Effector memory CD8-positive, alpha-beta T cell (primary cell): ENCODE results near the gene FGF19.

Experiments used
- ATAC-seq: fragments of 150-1000 bp; cut with Tn5 transposase; replicated peaks from 2 replicates; pipeline ENCODE4 v1.10.0; 2021; ENCODE audit warnings: mild to moderate bottlenecking, moderate library complexity
- DNase-seq, 3 experiments: peaks; one replicate each; pipeline ENCODE4 v3.0.0; 2021
- H3K27ac Mint-ChIP-seq, 2 donors: one replicate each; pipeline ENCODE4 v1.8.0; 2022; ENCODE audit warnings: mild to moderate bottlenecking in 2 of 2, mixed read lengths in 2 of 2, moderate library complexity in 2 of 2
- H3K27me3 Mint-ChIP-seq, 2 donors: one replicate each; pipeline ENCODE4 v1.8.0; 2022; ENCODE audit warnings: mixed read lengths in 2 of 2
- H3K36me3 Mint-ChIP-seq: one replicate; pipeline ENCODE4 v1.8.0; 2022; ENCODE audit warnings: mild to moderate bottlenecking, moderate library complexity, mixed read lengths; ENCODE audit not compliant: insufficient read depth
- H3K4me1 Mint-ChIP-seq, 2 donors: one replicate each; pipeline ENCODE4 v1.8.0; 2022; ENCODE audit warnings: low read depth in 2 of 2, mixed read lengths in 2 of 2
- H3K4me3 Mint-ChIP-seq, 2 donors: one replicate each; pipeline ENCODE4 v1.8.0; 2022; ENCODE audit warnings: mild to moderate bottlenecking in 2 of 2, mixed read lengths in 2 of 2, moderate library complexity in 2 of 2
- H3K9me3 Mint-ChIP-seq, 2 donors: one replicate each; pipeline ENCODE4 v1.8.0; 2022; ENCODE audit warnings: mixed read lengths in 2 of 2
- total RNA-seq, 9 experiments: gene quantifications; one replicate each; lab custom pipeline; 2026; lab: John Stamatoyannopoulos, UW

FGF19 gene
- total RNA-seq: 0 to 0.12 (median 0) reads per million in 9 experiments

GRCh38 chr11:69703768-69704507 is at the start of gene FGF19:
Gene FGF19, minus strand, starts transcription at chr11:69704022. Its CDS starts 146 bp downstream, at chr11:69703876.
- H3K9me3 Mint-ChIP-seq: no peaks in the 10 kb centered on the region
- no peak within 1 kb of the TSS for H3K27ac Mint-ChIP-seq
- peak within 1 kb of the TSS in 1 of 2 donors; percentile 47 for H3K4me3 Mint-ChIP-seq
- DNase-seq (no peak), ATAC-seq (no peak)
- H3K4me1 Mint-ChIP-seq: peaks cover 3 to 12% of the 10 kb centered on the region in 2 donors
- peaks cover 50 to 70% of the 10 kb centered on the region in 2 donors for H3K27me3 Mint-ChIP-seq
- no peaks in the 10 kb centered on the region for H3K36me3 Mint-ChIP-seq

DNA sequence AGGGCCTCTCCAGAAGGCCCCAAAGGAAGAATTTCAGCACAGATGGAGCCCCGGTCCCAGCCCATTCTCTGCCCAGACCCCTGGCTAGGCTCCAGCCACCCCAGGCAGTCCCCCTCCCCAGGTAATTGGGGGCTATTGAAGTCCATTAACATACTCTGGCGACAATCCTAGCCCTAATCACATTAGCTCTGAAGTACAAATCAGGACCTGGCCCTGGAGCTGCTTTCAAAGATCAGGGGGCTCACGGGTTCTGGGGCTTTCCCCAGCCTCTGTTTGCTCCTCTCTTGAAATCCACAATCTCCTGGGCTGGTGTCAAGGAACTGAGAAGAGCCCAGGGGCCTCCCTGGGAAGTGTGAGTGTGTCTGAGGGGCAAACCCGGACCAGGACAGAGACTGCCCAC is 49.1 kb upstream of the FGF19 start:
- peaks cover 11% of the 10 kb centered on the region for H3K36me3 Mint-ChIP-seq
- peaks cover 22 to 41% of the 10 kb centered on the region in 2 donors for H3K27me3 Mint-ChIP-seq
- H3K27ac Mint-ChIP-seq: no peak overlapping the region
- H3K9me3 Mint-ChIP-seq: no peaks in the 10 kb centered on the region
- DNase-seq: no peak
- H3K4me3 Mint-ChIP-seq: no peak overlapping the region
- H3K4me1 Mint-ChIP-seq: peaks cover 0 to 3% of the 10 kb centered on the region in 2 donors
- no peak for ATAC-seq

DNA sequence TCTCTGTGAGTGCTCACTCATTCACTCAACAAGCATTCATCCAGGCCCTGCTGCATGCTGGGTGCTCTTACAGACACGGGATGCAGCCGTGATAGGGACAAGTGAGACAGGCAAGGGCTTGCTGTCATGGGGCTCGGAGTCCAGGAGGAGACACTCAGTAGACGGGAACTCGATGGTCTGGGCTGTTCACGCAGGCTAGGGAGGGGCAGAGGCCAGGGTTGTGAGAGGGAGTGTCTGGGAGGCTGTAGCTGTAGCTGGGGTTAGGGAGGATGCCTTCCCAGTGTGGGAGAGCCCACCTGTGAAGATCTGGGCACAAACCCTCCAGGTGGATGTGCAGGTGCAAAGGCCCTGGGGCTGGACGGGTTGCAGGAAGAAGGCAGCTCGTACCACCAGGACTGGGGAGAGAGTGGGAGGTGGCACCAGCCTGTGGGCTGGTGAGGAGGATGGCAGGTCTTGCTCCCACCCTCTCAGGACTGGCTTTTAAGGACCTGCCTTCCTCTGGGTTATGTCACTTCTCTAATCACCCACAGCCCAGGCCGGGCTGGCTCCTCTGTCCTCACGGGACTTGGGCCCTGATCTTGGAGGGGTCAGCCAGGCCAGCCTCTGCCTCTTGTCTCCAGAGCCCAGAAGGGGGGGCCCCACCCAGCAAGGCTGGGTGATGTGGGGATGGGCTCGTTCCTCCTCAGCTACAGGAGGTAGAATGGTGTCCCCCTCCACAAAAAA is 47.2 kb upstream of the FGF19 start:
- Mint-ChIP-seq H3K9me3 (no peaks in the 10 kb centered on the region), H3K4me1 (peaks cover 0 to 3% of the 10 kb centered on the region in 2 donors), H3K27me3 (peaks cover 22 to 41% of the 10 kb centered on the region in 2 donors), H3K27ac (no peak overlapping the region), H3K4me3 (no peak overlapping the region), H3K36me3 (peaks cover 9% of the 10 kb centered on the region)
- ATAC-seq (no peak), DNase-seq (no peak)

GRCh38 chr11:69750108-69750850 is 46.5 kb upstream of the FGF19 start:
- Mint-ChIP-seq H3K27me3 (peaks cover 29 to 44% of the 10 kb centered on the region in 2 donors), H3K27ac (no peak overlapping the region)
- DNase-seq: no peak

GRCh38 chr11:69748637-69749036 is 44.8 kb upstream of the FGF19 start:
- DNase-seq: no peak
- H3K36me3 Mint-ChIP-seq: peaks cover 9% of the 10 kb centered on the region
- peaks cover 35 to 56% of the 10 kb centered on the region in 2 donors for H3K27me3 Mint-ChIP-seq
- H3K27ac Mint-ChIP-seq: no peak overlapping the region
- H3K4me3 Mint-ChIP-seq: no peak overlapping the region
- H3K9me3 Mint-ChIP-seq: no peaks in the 10 kb centered on the region
- no peak for ATAC-seq
- H3K4me1 Mint-ChIP-seq: peaks cover 0 to 3% of the 10 kb centered on the region in 2 donors

More at GRCh38 chr11:69750108-69750850, 46.5 kb upstream of the FGF19 start:
- Mint-ChIP-seq H3K4me1 (peaks cover 0 to 3% of the 10 kb centered on the region in 2 donors), H3K36me3 (peaks cover 9% of the 10 kb centered on the region), H3K9me3 (no peaks in the 10 kb centered on the region), H3K4me3 (no peak overlapping the region)
- ATAC-seq: no peak

- Mint-ChIP-seq H3K27ac (no peak overlapping the region), H3K4me3 (no peak overlapping the region), H3K9me3 (no peaks in the 10 kb centered on the region), H3K4me1 (peaks cover 0 to 3% of the 10 kb centered on the region in 2 donors), H3K27me3 (peaks cover 35 to 67% of the 10 kb centered on the region in 2 donors), H3K36me3 (peaks cover 9% of the 10 kb centered on the region)
- ATAC-seq (no peak), DNase-seq (no peak)
Observed at GRCh38 chr11:69746752-69747742, 43.2 kb upstream of the FGF19 start.

DNA sequence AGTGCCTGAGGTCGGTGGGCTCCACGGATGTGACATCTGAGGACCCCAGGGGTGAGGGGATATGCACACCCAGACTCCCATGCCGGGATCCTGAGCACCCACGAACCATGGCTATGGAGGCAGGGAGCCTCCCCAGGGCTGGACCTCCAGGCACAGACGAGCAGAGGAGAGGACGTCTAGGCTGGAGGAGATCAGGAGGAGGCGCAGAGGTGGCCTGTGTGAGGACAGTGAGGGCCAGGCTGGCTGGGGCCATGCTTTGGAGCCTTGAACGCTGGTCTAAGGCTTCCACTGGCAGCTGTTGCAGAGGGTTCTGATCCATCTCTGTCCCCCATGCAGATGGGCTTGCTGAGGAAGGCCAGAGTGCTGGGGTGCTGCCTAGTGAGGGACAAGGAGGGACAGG is 42.3 kb upstream of the FGF19 start:
- Mint-ChIP-seq H3K27ac (no peak overlapping the region), H3K4me3 (no peak overlapping the region), H3K4me1 (peaks cover 0 to 3% of the 10 kb centered on the region in 2 donors), H3K27me3 (peaks cover 35 to 70% of the 10 kb centered on the region in 2 donors), H3K36me3 (peaks cover 4% of the 10 kb centered on the region), H3K9me3 (no peaks in the 10 kb centered on the region)
- no peak for DNase-seq
- ATAC-seq: no peak

DNA sequence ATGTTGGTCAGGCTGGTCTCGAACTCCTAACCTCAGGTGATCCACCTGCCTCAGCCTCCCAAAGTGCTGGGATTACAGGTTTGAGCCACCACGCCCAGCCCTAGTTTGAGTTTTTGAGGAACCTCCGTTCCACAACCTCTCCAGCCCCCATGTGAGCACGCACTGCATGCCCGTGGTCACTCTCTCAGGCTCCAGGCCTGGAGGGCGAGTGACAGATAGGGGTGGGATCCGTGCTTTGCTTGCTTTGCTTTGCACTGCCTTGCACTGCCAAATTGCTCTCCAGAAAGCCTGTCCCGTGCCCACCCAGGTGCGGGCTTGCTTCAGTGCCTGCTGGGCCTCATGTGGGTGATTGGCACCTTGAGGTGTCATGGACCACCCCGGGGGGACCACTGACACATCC is 41.4 kb upstream of the FGF19 start:
- H3K27me3 Mint-ChIP-seq: peaks cover 29 to 62% of the 10 kb centered on the region in 2 donors
- no peaks in the 10 kb centered on the region for H3K4me1 Mint-ChIP-seq
- no peak overlapping the region for H3K4me3 Mint-ChIP-seq
- DNase-seq (no peak), ATAC-seq (no peak)
- H3K9me3 Mint-ChIP-seq: no peaks in the 10 kb centered on the region
- H3K36me3 Mint-ChIP-seq: no peaks in the 10 kb centered on the region
- no peak overlapping the region for H3K27ac Mint-ChIP-seq

DNA sequence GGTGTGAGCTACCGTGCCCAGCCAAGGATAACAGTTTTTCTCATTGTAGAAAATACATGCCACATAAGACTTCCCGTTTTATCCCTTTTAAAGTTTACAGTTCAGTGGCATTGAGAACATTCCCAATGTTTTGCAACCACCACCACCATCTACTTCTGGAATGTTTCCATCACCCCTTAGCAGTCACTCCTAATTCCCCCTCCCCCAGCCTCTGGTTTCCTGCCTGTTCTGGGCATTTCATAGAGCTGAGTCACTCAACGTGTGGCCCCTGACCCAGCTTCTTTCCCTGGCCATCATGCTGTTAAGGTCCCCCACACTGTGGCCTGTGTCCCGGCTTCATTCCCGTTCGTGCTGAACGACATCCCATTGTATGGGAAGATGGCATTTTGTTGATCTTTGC is 40.6 kb upstream of the FGF19 start:
- no peaks in the 10 kb centered on the region for H3K4me1 Mint-ChIP-seq
- H3K27ac Mint-ChIP-seq: no peak overlapping the region
- DNase-seq: no peak
- no peak for ATAC-seq
- peaks cover 29 to 62% of the 10 kb centered on the region in 2 donors for H3K27me3 Mint-ChIP-seq
- H3K9me3 Mint-ChIP-seq: no peaks in the 10 kb centered on the region
- H3K36me3 Mint-ChIP-seq: no peaks in the 10 kb centered on the region
- no peak overlapping the region for H3K4me3 Mint-ChIP-seq

GRCh38 chr11:69734841-69735240 is 31.0 kb upstream of the FGF19 start:
- Mint-ChIP-seq H3K4me3 (no peak overlapping the region), H3K36me3 (no peaks in the 10 kb centered on the region), H3K4me1 (no peaks in the 10 kb centered on the region), H3K27ac (no peak overlapping the region), H3K27me3 (peaks cover 40 to 57% of the 10 kb centered on the region in 2 donors), H3K9me3 (peaks cover 0 to 1% of the 10 kb centered on the region in 2 donors)
- ATAC-seq: no peak
- no peak for DNase-seq

DNA sequence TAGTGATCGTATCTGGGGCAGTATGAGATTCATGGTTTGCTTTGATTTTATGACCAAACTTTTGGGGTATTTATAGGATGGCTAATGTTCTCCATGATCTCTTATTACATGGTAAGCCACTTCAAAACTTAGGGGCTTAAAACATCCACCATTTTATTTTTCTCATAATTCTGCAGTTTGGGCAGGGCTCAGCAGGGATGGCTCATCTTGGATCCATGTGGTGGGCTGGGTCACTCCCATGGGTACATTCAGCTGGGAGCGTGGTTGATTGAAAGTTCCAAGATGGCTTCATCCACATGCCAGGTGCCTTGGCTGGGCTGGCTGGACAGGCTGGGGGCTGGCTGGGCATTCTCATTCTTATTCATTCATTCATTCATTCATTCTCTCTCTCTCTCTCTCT is 30.5 kb upstream of the FGF19 start:
- ATAC-seq (no peak), DNase-seq (no peak)
- peaks cover 0 to 1% of the 10 kb centered on the region in 2 donors for H3K9me3 Mint-ChIP-seq
- H3K4me1 Mint-ChIP-seq: no peaks in the 10 kb centered on the region
- no peak overlapping the region for H3K27ac Mint-ChIP-seq
- H3K4me3 Mint-ChIP-seq: no peak overlapping the region
- H3K36me3 Mint-ChIP-seq: no peaks in the 10 kb centered on the region
- H3K27me3 Mint-ChIP-seq: peaks cover 45 to 62% of the 10 kb centered on the region in 2 donors

- no peaks in the 10 kb centered on the region for H3K36me3 Mint-ChIP-seq
- DNase-seq: no peak
- H3K9me3 Mint-ChIP-seq: peaks cover 0 to 1% of the 10 kb centered on the region in 2 donors
- H3K4me3 Mint-ChIP-seq: no peak overlapping the region
- no peak overlapping the region for H3K27ac Mint-ChIP-seq
- H3K27me3 Mint-ChIP-seq: peaks cover 58 to 73% of the 10 kb centered on the region in 2 donors
- no peak for ATAC-seq
- no peaks in the 10 kb centered on the region for H3K4me1 Mint-ChIP-seq
Observed at GRCh38 chr11:69732910-69733309, 29.1 kb upstream of the FGF19 start.
